IMR-90 (cell line): Measurements from ENCODE around the gene HTT-AS. TPM values are rescaled to one million over a fixed set of nuclear protein-coding genes. Genes with fewer than 3 reads are reported as not detected.
A peak's percentile ranks its signal among the peaks of the same experiment; 100 is the strongest.

Experiments used
- ATAC-seq: fragments of 200-7000 bp; cut with Tn5 transposase; 2 replicates; pipeline ENCODE4 v1.9.1; 2020; ENCODE audit warnings: low read depth, mild to moderate bottlenecking, moderate library complexity
- BruUV-seq: library from RNA; stranded (reverse); fragments of 400-500 nt; replicated peaks from 2 replicates; lab custom pipeline; 2021; lab: Mats Ljungman, UMichigan
- CTCF ChIA-PET: fragments of 300-600 bp; formaldehyde crosslinking; extraction: SDS; loops from one replicate; lab custom pipeline; 2021; ENCODE audit warnings: antibody characterized with exemption; lab: Yijun Ruan, JAX
- POLR2A ChIA-PET: fragments of 300-600 bp; sonication (Branson Sonifier 250); formaldehyde crosslinking; loops from one replicate; lab custom pipeline; 2022; ENCODE audit warnings: antibody characterized with exemption; ENCODE audit not compliant: unreplicated experiment; lab: Charles Lee
- DNase-seq: peaks from one replicate; pipeline ENCODE4 v3.0.0; 2013
- H2AFZ ChIP-seq: replicated peaks from 2 replicates; pipeline ENCODE3; 2013; ENCODE audit warnings: low read length, mild to moderate bottlenecking; ENCODE audit not compliant: poor library complexity
- H2AK5ac ChIP-seq: 2 replicates; pipeline ENCODE4 v1.6.1; 2013; ENCODE audit warnings: low read depth, low read length, inconsistent platforms
- H2AK9ac ChIP-seq: replicated peaks from 2 replicates; pipeline ENCODE3; 2013; ENCODE audit warnings: mild to moderate bottlenecking, low read depth, low read length, moderate library complexity; ENCODE audit not compliant: poor library complexity
- H2BK120ac ChIP-seq: 2 replicates; pipeline ENCODE4 v1.6.1; 2013; ENCODE audit warnings: low read depth, low read length, inconsistent platforms
- H2BK15ac ChIP-seq: 3 replicates; pipeline ENCODE4 v1.6.1; 2013; ENCODE audit warnings: low read depth, low read length, inconsistent platforms
- H2BK20ac ChIP-seq: 2 replicates; pipeline ENCODE4 v1.6.1; 2013; ENCODE audit warnings: low read depth, mild to moderate bottlenecking, inconsistent platforms, low read length, moderate library complexity
- H2BK5ac ChIP-seq: 2 replicates; pipeline ENCODE4 v1.6.1; 2013; ENCODE audit warnings: mild to moderate bottlenecking, low read depth, low read length, inconsistent platforms; ENCODE audit not compliant: poor library complexity, severe bottlenecking
- H3K14ac ChIP-seq: replicated peaks from 2 replicates; pipeline ENCODE4 v1.6.1; 2013; ENCODE audit warnings: low read depth, low read length, inconsistent platforms
- H3K18ac ChIP-seq: 2 replicates; pipeline ENCODE4 v1.6.1; 2013; ENCODE audit warnings: low read depth, low read length, control low read depth
- H3K23ac ChIP-seq: 2 replicates; pipeline ENCODE4 v1.6.1; 2013; ENCODE audit warnings: low read depth, low read length, inconsistent platforms
- H3K27ac ChIP-seq: 2 replicates; pipeline ENCODE4 v1.5.1; 2013; ENCODE audit warnings: mild to moderate bottlenecking, control low read depth, low read length; ENCODE audit not compliant: insufficient read depth
- H3K27me3 ChIP-seq: 2 replicates; pipeline ENCODE4 v1.6.1; 2013; ENCODE audit warnings: low read length; ENCODE audit not compliant: control insufficient read depth, insufficient read depth
- H3K36me3 ChIP-seq: 2 replicates; pipeline ENCODE4 v1.6.1; 2013; ENCODE audit warnings: low read length, mixed read lengths; ENCODE audit not compliant: control insufficient read depth, insufficient read depth
- H3K4ac ChIP-seq: 2 replicates; pipeline ENCODE4 v1.6.1; 2013; ENCODE audit warnings: low read depth, low read length, inconsistent platforms
- H3K4me1 ChIP-seq: 2 replicates; pipeline ENCODE4 v1.6.1; 2013; ENCODE audit warnings: low read length, mixed read lengths; ENCODE audit not compliant: control insufficient read depth, insufficient read depth
- H3K4me2 ChIP-seq: 2 replicates; pipeline ENCODE4 v1.6.1; 2013; ENCODE audit warnings: low read depth, mild to moderate bottlenecking, control low read depth, low read length, moderate library complexity
- H3K4me3 ChIP-seq: 2 replicates; pipeline ENCODE4 v1.5.1; 2013; ENCODE audit warnings: low read depth, mild to moderate bottlenecking, control low read depth, low read length, moderate library complexity; ENCODE audit not compliant: insufficient read depth
- H3K56ac ChIP-seq: 2 replicates; pipeline ENCODE4 v1.6.1; 2013; ENCODE audit warnings: low read length, inconsistent platforms; ENCODE audit not compliant: insufficient read depth; ENCODE audit errors: extremely low read depth
- H3K79me1 ChIP-seq, 2 experiments: 2 replicates each; pipeline ENCODE4 v1.6.1; 2013; ENCODE audit warnings: low read length in 2 of 2, inconsistent platforms in 1 of 2, low read depth in 1 of 2
- H3K9ac ChIP-seq: 2 replicates; pipeline ENCODE4 v1.6.1; 2013; ENCODE audit warnings: low read depth, low read length, control low read depth
- H3K9me1 ChIP-seq: 2 replicates; pipeline ENCODE4 v1.6.1; 2013; ENCODE audit warnings: low read length, inconsistent platforms; ENCODE audit not compliant: insufficient read depth
- H3K9me3 ChIP-seq: 2 replicates; pipeline ENCODE4 v1.6.1; 2013; ENCODE audit warnings: low read length; ENCODE audit not compliant: control insufficient read depth, insufficient read depth
- H4K20me1 ChIP-seq: 2 replicates; pipeline ENCODE4 v1.6.1; 2013; ENCODE audit warnings: low read length, inconsistent platforms; ENCODE audit not compliant: insufficient read depth
- H4K5ac ChIP-seq: 2 replicates; pipeline ENCODE4 v1.6.1; 2013; ENCODE audit warnings: mild to moderate bottlenecking, low read depth, low read length, control low read depth
- H4K8ac ChIP-seq, 2 experiments: 2 replicates each; pipeline ENCODE4 v1.6.1; 2013; ENCODE audit warnings: low read depth in 2 of 2, low read length in 2 of 2, control low read depth in 1 of 2, inconsistent platforms in 1 of 2
- H4K91ac ChIP-seq: 2 replicates; pipeline ENCODE4 v1.6.1; 2013; ENCODE audit warnings: low read depth, low read length, inconsistent platforms; ENCODE audit not compliant: insufficient read depth
- BHLHE40 ChIP-seq: fragments of 150-350 bp; IDR thresholded peaks from 2 replicates; pipeline ENCODE4 v1.6.1; 2016; ENCODE audit warnings: mild to moderate bottlenecking, low read depth, low read length
- CEBPB ChIP-seq: IDR thresholded peaks from 2 replicates; pipeline ENCODE4 v1.6.1; 2012; ENCODE audit warnings: low read depth, low read length, improper control_type of control experiment
- CTCF ChIP-seq: conservative IDR thresholded peaks from 2 replicates; pipeline ENCODE4 v1.5.1; 2012; ENCODE audit warnings: mild to moderate bottlenecking, low read depth, low read length, improper control_type of control experiment
- ELK1 ChIP-seq: fragments of 150-350 bp; IDR thresholded peaks from 2 replicates; pipeline ENCODE4 v1.6.1; 2016; ENCODE audit warnings: low read depth, mild to moderate bottlenecking, low read length, moderate library complexity, borderline replicate concordance
- FOS ChIP-seq: fragments of 150-350 bp; IDR thresholded peaks from 2 replicates; pipeline ENCODE4 v1.6.1; 2016; ENCODE audit warnings: low read depth, low read length
- MAFK ChIP-seq: IDR thresholded peaks from 2 replicates; pipeline ENCODE4 v1.6.1; 2012; ENCODE audit warnings: low read depth, low read length, improper control_type of control experiment
- MXI1 ChIP-seq: IDR thresholded peaks from 2 replicates; pipeline ENCODE4 v1.6.1; 2012; ENCODE audit warnings: low read depth, mild to moderate bottlenecking, low read length, moderate library complexity, borderline replicate concordance
- NFE2L2 ChIP-seq: fragments of 150-350 bp; IDR thresholded peaks from 2 replicates; pipeline ENCODE4 v1.6.1; 2016; ENCODE audit warnings: low read depth, mild to moderate bottlenecking, low read length
- POLR2A ChIP-seq: IDR thresholded peaks from 2 replicates; pipeline ENCODE4 v1.6.1; 2012; ENCODE audit warnings: mild to moderate bottlenecking, low read depth, low read length
- RAD21 ChIP-seq: IDR thresholded peaks from 2 replicates; pipeline ENCODE4 v1.6.1; 2012; ENCODE audit warnings: low read length, improper control_type of control experiment
- RCOR1 ChIP-seq: IDR thresholded peaks from 2 replicates; pipeline ENCODE4 v1.6.1; 2012; ENCODE audit warnings: mild to moderate bottlenecking, low read length, improper control_type of control experiment; ENCODE audit not compliant: insufficient replicate concordance
- RFX5 ChIP-seq: IDR thresholded peaks from 2 replicates; pipeline ENCODE4 v1.8.0; 2012; ENCODE audit warnings: low read depth, mild to moderate bottlenecking, low read length, moderate library complexity
- SMC3 ChIP-seq: fragments of 150-350 bp; IDR thresholded peaks from 2 replicates; pipeline ENCODE4 v1.6.1; 2016; ENCODE audit warnings: low read depth, mild to moderate bottlenecking, antibody characterized with exemption, low read length, moderate library complexity
- USF2 ChIP-seq: fragments of 150-350 bp; IDR thresholded peaks from 2 replicates; pipeline ENCODE4 v1.6.1; 2017; ENCODE audit warnings: mild to moderate bottlenecking, antibody characterized with exemption, low read length, low read depth
- WGBS, 2 experiments: methylation state at CpG; one replicate each; pipeline versions ENCODE4 v1.1.5 to v1.1.7; 2013; ENCODE audit warnings: missing lambda C conversion rate in 2 of 2; ENCODE audit not compliant: insufficient read length in 1 of 2; ENCODE audit errors: extremely low coverage in 2 of 2; 5-methylcytosine and 5-hydroxymethylcytosine counted together
- dilution Hi-C: fragments of 300-500 bp; cut with HindIII; formaldehyde crosslinking; loops from one replicate; pipeline ENCODE4 v1.14.3; 2018; ENCODE audit warnings: low sequenced_read_pairs; ENCODE audit not compliant: unreplicated experiment
- in situ Hi-C: fragments of 300-500 bp; cut with MboI; formaldehyde crosslinking; loops from 3 replicates; pipeline ENCODE4 v1.14.3; 2019; ENCODE audit warnings: low sequenced_read_pairs, inconsistent platforms, mixed read lengths
- intact Hi-C: fragments of 100-400 bp; cut with micrococcal nuclease; formaldehyde crosslinking; loops from 2 replicates; pipeline ENCODE4 v1.10.0; 2022
- polyA plus RNA-seq, 3 experiments: library from polyadenylated mRNA; depleted of rRNA; stranded (reverse); fragments of >200 nt; gene quantifications; 2 replicates each; pipeline ENCODE4 v1.2.3, GENCODE V29; 2012; ENCODE audit warnings: low replicate concordance in 1 of 3
- total RNA-seq: library from RNA; depleted of rRNA; stranded (reverse); fragments of >200 nt; gene quantifications from 2 replicates; pipeline ENCODE4 v1.2.3, GENCODE V29; 2012

HTT-AS gene
- total and polyA plus RNA-seq, 2 of the 4 experiments (the other 2 are of a cell fraction): not detected

GRCh38 chr4:3108211-3108610 is 33.9 kb upstream of the HTT-AS start:
- Histone ChIP-seq H3K4me3 (no peak overlapping the region), H2BK120ac (no peak overlapping the region; the same call in 1 of the 2 replicates), H2AFZ (no peak overlapping the region), H3K14ac (no peak overlapping the region), H3K4me1 (peaks cover 16% of the 10 kb centered on the region), H4K5ac (no peak overlapping the region), H3K18ac (no peak overlapping the region), H3K56ac (no peak overlapping the region), H2BK15ac (no peak overlapping the region), H2AK9ac (no peak overlapping the region), H2AK5ac (no peak overlapping the region; the same call in 1 of the 2 replicates), H2BK5ac (no peak overlapping the region), H3K9me1 (peaks cover 4% of the 10 kb centered on the region; the same call in 1 of the 2 replicates), H3K27me3 (no peaks in the 10 kb centered on the region), H3K36me3 (peaks cover 20% of the 10 kb centered on the region), H3K9ac (no peak overlapping the region), H3K9me3 (no peaks in the 10 kb centered on the region), H4K8ac (0 out of 4 replicates have a peak overlapping the region, but pooled peaks of 1 of the 2 experiments have one; percentile 20), H3K4me2 (no peak overlapping the region), H3K4ac (no peak overlapping the region), H2BK20ac (peak overlapping the region; percentile 11; the same call in 1 of the 2 replicates), H4K20me1 (peaks cover 6% of the 10 kb centered on the region; the same call in 1 of the 2 replicates), H3K79me1 (peaks cover 12 to 41% of the 10 kb centered on the region in 2 experiments), H4K91ac (no peak overlapping the region), H3K27ac (no peak overlapping the region), H3K23ac (no peak overlapping the region)
- BruUV-seq: no TSS peak
- DNase-seq (peak; percentile 37), ATAC-seq (no peak)
- TF ChIP-seq ELK1 (no peak), BHLHE40 (no peak), POLR2A (no peak), RCOR1 (no peak), CTCF (no peak), CEBPB (no peak), SMC3 (no peak), MAFK (no peak), USF2 (no peak), RFX5 (no peak), MXI1 (no peak), NFE2L2 (no peak), FOS (no peak), RAD21 (no peak)
- WGBS, 2 experiments: no CpG with 5 or more reads among the region's 3 CpGs
- ChIA-PET CTCF (interaction anchor here (1.1 to 1.8 kb wide), 5 partner anchors 14 to 111 kb away, joined by 3 to 15 read pairs (median 4); no protein-coding TSS in a partner anchor), POLR2A (no interaction called here)
- dilution Hi-C loops (no loop called here), in situ Hi-C loops (no loop called here), intact Hi-C loops (loop anchor here (5.0 kb wide), 2 partner anchors 334 to 374 kb away; partner anchors contain the start of gene HGFAC)
